Loucy (cell line): ENCODE data around the gene ACTN1.

ENCODE experiments used
- EZH2phosphoT487 ChIP-seq: fragments of 200-600 bp; IDR thresholded peaks from 2 replicates; pipeline ENCODE4 v1.6.1; 2018; ENCODE audit warnings: antibody characterized with exemption, mild to moderate bottlenecking, moderate library complexity, borderline replicate concordance
- TF ChIP-seq, protein P1 (sequence below): fragments of 200-600 bp; sonication (generic); conservative IDR thresholded peaks from 2 replicates; pipeline ENCODE4 v1.5.1; 2014; ENCODE audit warnings: mild to moderate bottlenecking, antibody characterized with exemption, low read length

DNA sequence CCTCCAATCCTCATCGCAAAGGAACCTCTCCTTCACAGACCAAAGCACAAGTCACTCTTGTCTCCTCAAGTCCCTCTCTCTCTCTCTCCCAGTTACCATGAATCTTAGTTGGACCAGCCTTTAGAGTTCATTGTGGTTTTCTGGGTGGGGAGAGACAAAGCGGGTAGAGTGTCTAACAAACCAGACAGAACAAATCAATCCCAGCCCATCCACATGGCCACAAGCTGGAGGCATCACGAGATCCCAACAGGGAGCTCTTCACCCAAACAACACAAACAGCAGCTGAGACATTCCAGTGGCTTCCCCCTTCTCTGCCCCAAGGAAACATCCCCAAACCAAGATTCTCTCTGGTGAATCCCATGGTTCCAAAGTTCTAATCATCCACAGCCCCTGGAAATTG, 22.4 kb downstream of the ACTN1 start:
- TF ChIP-seq, protein P1, sequence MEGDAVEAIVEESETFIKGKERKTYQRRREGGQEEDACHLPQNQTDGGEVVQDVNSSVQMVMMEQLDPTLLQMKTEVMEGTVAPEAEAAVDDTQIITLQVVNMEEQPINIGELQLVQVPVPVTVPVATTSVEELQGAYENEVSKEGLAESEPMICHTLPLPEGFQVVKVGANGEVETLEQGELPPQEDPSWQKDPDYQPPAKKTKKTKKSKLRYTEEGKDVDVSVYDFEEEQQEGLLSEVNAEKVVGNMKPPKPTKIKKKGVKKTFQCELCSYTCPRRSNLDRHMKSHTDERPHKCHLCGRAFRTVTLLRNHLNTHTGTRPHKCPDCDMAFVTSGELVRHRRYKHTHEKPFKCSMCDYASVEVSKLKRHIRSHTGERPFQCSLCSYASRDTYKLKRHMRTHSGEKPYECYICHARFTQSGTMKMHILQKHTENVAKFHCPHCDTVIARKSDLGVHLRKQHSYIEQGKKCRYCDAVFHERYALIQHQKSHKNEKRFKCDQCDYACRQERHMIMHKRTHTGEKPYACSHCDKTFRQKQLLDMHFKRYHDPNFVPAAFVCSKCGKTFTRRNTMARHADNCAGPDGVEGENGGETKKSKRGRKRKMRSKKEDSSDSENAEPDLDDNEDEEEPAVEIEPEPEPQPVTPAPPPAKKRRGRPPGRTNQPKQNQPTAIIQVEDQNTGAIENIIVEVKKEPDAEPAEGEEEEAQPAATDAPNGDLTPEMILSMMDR: no peak
- no peak for TF ChIP-seq EZH2phosphoT487
